ENCODE data around the gene PCNX2. TPM values are rescaled to one million over a fixed set of nuclear protein-coding genes. Genes with fewer than 3 reads are reported as not detected.

Gene PCNX2
- total RNA-seq, 2 donors from 2014 or later, result 12.9 to 16.8 TPM

DNA sequence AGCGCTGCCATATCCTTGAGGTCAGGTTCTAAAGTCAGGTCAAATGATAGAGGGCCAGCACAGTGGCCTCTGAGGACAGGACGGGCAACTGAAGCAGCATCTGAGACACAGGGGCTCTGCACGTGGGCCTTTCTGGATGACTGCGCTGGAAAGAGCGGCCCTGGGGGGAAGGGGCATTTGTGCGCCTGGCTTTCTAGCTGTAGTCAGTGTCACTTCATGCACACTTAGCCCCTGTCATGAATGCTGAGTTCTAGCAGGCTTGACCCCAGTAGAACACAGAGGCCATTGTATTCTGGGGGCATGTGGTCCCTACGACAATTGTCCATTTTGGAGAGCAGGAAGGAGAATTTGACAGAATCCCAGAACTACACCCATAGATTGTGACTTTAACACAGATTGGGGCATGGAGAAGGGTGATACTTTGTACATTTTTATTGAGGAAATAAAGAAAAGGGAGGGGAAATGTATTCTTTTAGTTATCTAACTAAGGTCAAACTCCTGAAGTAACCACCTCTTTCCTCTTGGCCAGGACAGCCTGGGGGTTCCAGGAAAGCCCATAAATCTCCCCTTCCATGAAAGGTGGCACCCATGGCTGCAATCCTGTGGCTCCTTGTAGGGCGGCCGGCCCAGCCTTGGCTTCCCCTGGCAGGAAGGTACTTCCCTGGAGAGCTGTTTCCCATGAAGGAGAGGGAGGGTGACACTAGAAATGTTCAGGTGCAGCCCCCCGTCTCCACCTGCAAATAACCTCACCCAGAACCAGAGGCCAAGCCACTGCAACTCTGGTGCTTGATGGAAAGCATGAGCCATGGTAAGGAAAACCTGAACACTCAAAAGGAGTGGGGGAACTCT is 310.7 kb downstream of the PCNX2 start:
- intact Hi-C loops (cut with DNase I), result no loop called here
- no peak for DNase-seq (ENCODE audit: low spot score)

DNA sequence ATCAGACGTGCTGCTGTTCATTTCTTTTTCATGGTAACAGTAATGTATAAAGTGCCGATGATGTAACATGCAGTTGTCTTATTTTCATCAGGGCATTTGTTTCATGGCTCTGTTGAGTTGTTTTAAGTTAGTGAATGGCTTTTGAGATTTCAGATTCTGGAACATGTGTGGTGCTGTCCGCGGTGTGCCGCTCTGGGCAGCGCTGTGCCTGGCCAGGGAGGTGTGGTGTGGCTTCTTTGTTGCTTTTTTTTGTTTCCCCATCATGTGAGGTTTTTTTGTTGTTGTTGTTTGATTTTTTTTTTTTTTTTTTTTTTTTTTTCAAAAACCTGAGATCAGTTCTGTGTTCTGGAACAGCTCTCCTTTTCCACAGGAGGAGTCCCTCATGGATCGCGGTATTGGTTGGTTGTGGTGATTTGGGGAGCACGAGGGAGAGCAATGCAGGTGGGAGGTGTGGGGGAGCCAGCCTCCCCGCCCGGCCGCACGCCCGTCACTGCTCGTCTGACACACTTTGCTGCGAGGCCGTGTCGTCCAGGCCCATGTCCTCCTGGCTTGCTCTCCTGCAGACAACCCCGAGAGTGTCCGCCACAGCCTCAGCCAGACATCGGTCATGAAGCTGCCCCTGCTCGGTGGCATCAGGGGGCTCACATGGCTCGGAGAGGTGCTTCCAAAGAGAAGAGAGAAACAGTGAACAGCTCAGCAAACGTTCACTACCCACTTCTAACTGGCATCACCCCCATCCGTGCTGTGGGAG is 311.5 kb downstream of the PCNX2 start:
- DNase-seq (ENCODE audit: low spot score), result no peak
- intact Hi-C loops (cut with DNase I), result no loop called here

DNA sequence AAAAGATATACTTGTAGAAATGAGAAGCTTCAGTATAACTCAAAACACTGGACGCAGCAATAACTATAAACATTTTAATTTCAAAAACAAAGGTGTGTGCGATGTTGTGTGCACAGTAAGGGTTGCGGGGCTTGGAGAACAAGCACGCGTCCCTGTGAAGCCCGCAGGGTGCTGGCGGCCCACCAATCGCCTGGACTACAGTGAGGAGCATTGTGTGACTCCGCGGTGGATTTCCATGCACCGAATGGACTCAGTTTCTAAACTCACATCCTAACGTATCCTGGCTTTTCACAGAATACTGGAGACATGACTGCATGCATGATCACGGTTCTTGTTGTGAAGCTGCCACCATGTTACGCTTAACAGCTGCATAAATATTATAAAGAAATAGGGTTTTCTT is 312.1 kb downstream of the PCNX2 start:
- no peak for DNase-seq (ENCODE audit: low spot score)
- intact Hi-C loops (cut with DNase I), result no loop called here

DNA sequence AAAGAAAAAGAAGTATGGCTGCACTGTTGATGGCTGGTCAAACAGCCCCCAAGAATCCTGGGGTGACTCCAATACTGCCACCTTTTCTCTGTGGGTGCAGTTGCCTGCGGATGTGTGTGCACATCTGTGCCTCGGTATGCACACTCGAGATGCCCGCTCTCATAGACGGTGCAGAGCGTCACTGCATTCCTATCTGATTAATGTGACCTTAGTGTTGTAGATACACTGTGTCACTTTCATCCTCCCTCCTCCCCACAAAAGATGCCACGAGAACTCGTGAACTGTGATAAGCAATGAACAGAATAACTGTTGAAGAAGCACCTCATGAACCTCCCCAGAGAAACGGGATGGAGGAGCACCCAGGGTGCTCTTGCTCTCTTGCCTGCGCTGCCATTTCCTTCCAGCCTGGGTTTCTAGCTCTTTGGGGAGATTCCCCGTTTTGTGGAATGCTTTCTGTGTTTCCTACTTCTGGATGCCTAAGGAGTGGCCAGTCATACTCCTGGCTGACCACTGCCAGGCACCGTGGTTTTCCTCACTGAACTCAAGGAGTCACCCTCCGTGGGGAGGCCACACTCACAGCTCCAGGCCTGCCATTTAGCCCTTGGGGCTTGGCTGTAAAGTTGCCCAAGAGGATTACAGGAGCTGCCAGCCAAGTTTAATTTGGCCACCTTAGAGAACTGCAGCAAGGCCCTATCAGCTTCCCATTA is 313.1 kb downstream of the PCNX2 start:
- intact Hi-C loops (cut with DNase I), result no loop called here
- no peak for DNase-seq (ENCODE audit: low spot score)

DNA sequence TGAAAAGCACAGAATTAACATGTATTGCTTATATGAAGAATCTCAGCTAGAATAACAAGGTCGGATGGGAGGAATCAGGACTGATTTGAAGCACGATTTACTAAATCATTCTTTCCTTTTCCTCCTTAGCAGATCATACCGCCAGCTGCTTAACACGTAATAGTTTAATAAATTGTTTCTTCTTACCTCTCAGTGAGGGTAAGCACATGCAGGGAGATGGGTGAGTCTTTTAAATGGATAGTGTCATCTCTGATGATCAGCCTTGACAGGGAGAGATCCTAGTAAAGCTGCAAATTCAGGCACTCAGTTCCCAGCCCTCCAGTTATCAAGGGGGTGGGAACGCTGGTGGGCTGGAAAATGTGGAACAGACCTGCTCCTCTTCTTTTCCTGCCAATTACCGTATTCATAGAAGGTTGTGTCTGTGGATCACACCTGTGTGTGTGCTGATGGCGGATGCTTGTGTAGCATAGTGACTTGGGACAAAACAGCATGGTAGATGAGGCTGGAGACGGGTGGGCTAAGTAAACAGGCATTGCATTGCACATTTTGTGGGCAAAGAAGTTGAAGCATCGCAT is 314.5 kb downstream of the PCNX2 start:
- intact Hi-C loops (cut with DNase I), result no loop called here

DNA sequence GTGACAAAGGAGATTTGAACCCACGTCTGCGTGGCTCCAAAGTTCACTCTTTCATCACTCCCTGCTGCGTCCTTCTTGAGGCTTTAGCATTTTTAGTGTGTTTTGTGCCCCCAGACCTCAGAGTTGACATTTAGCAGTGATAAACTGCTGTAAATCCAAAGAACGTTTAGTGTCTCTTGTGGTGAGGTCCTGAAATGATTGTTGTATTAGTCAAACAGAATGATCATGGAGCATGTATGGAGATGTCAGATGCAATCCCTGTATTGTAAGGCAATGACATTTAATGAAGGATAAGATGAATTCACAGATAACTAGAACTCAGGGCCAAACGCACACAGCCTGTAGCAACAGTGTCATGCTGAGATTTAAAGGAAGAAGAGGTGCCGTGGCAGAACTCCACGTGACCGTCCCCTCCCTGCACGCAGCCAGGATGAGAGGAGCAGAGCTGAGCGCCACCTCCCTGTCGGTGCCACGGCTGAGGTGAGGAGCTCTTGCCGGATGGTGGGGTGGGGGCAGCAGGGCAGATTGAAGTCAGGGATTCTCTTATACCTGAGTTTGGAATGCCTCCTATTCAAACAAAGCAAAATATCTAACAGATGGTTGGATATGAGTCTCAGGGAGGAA is 315.1 kb downstream of the PCNX2 start:
- intact Hi-C loops (cut with DNase I), result no loop called here
- DNase-seq (ENCODE audit: low spot score), result no peak

More for the DNA sequence above, 314.5 kb downstream of the PCNX2 start:
- DNase-seq (ENCODE audit: low spot score), result no peak

DNA sequence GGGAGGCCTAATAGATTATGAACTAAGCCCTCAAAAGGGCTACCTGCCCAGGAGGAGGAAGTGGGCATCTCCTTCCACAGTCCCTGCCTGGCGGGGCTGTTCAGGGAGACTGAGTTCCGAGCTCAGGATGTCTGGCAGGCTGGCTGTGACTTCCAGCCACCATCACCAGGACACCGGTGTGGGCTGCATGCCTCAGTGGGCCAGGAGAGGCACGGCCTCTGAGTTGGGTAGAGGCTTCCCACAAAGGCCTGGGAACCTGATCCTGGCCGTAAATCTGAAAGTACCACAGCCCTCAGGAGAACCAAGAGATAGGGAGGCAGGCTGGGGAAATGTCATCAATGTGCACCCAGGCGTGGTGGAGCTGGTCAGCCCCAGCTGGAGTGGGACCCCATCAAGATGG is 316.0 kb downstream of the PCNX2 start:
- no peak for DNase-seq (ENCODE audit: low spot score)

DNA sequence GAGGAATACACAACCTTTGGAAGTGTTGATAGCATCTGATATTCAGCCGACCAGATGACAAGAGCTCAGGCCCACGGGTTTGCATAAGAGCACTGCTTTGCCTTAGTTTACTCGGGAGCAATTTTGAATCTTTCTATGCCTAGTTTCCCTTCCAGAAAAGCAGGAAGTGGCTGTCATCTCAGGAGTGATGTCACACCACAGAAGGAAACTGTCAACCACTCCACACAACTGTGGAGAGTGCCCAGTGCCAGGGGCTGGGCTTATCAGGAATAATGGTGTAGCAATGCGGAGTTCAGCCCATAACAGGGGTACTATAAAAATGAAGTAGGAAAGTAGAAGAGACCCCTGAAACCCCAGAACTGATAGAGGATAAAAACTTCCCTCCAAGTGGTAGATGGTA is 316.7 kb downstream of the PCNX2 start:
- intact Hi-C loops (cut with DNase I), result no loop called here
- DNase-seq (ENCODE audit: low spot score), result no peak

More for the DNA sequence above, 316.0 kb downstream of the PCNX2 start:
- intact Hi-C loops (cut with DNase I), result no loop called here

DNA sequence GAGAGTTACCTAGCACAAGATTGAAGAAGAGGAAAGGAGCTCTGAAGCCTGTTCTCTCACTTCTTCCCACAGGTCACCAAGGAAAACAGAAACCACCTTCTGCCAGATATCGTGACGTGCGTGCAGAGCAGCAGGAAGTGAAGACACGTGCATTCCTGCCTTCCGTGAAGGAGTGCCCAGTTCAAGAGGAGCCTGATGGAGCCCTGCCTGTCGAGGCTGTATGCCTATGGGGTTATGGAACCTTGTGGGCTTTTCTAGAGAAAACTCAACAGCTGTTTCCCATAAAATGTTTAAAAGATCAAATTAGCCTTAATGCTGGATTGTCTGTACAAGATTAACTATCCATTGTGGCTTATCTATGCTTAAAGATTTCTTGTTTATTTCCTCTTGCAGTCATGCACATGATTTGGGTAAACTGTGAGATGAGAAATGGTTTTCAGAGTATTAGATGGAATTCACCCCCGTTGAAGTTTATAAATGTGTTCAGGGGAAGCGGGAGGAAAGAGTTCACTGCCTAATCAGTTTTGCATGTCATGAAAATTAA is 317.4 kb downstream of the PCNX2 start:
- DNase-seq (ENCODE audit: low spot score), result no peak
- intact Hi-C loops (cut with DNase I), result no loop called here

DNA sequence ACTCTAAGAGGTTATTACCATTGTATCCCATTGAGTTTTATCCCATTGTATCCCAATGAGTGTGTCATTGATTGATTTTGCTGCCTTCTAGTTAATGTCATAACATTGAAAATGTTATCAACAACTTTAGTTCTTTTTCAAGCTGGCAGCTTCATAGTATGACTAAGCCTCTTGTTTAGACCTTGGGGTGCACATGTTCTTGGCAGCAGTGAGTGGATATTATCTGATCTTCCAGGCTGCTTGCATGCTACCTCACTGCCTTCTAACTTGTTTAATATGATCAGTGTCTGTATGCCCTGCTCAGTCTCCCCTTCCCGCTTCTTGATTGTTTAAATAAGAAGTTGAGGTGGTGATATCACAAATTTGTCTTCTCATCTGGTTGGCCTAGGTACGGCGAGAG is 320.6 kb downstream of the PCNX2 start:
- no peak for DNase-seq (ENCODE audit: low spot score)
- intact Hi-C loops (cut with DNase I), result no loop called here

DNA sequence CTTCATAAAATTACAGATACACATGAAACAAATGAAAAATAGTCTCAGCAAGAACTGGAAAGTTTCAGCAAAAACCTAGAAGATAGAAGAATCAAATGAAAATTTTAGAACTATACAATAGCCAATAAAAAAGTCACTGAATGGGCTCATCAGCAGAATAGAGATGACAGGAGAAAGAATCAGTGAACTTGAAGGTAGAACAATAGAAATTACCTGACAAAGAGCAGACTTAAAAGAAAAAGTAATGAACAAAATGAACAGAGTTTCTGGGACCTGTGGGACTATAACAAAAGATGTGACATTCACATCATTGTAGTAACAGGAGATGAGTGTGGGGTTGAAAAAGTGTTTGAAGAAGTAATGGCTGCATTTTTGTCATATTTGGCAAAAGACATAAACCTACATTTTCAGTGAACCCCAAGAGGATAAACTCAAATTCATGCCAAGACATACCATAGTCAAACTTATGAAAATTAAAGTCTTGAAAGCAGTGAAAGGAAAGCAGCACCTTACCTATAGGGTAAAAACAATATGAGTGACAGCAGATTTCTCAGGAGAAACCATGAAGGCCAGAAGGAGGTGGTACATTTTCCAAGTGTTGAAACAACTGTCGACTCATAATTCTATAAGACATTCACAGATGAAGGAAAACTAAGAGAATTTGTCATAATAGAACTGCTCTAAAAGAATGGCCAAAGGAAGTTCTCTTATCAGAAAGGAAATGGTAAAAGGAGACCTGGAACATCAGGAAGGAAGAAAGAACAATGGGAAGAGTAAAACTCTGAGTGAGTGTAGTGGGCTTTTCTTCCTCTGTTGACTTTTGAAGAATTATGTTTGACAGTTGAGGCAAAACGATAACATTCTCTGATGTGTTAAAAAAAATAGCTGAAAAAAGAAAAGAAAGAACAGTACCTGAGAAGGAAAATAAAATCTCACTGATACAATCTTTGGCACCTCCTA is 321.6 kb downstream of the PCNX2 start:
- no peak for DNase-seq (ENCODE audit: low spot score)
- intact Hi-C loops (cut with DNase I), result no loop called here

DNA sequence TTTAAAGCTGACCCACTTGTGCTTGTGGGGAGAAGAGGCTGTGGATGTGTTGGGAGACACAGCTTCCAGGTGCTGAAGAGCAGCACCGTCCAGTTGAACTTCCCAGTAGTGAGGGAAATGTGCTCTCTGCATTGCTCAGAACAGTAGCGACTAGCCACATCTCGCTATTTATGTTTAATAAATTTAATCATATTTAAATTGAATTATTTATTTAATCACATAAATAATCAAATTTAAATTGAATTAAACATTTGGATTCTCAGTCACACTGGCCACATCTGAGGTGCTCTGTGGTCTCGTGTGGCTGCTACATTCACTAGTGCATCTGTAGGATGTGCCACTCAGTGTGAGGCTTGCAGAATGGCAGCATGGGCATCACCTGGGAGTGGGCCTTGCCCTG is 325.0 kb downstream of the PCNX2 start:
- DNase-seq (ENCODE audit: low spot score), result no peak
- intact Hi-C loops (cut with DNase I), result no loop called here

DNA sequence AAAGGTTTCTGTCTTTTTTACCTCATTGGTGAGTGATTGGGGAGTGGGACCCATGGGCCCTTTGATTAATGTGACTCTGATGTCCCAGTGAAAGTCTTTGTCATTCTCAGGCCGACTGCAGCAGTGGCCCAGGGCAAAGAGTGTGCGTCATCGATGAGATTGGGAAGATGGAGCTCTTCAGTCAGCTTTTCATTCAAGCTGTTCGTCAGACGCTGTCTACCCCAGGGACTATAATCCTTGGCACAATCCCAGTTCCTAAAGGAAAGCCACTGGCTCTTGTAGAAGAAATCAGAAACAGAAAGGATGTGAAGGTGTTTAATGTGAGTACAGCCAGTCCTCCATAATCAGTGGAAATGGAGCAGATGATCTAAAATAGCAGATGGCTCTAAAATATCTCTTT is 325.7 kb downstream of the PCNX2 start:
- DNase-seq (ENCODE audit: low spot score), result no peak
- intact Hi-C loops (cut with DNase I), result no loop called here

DNA sequence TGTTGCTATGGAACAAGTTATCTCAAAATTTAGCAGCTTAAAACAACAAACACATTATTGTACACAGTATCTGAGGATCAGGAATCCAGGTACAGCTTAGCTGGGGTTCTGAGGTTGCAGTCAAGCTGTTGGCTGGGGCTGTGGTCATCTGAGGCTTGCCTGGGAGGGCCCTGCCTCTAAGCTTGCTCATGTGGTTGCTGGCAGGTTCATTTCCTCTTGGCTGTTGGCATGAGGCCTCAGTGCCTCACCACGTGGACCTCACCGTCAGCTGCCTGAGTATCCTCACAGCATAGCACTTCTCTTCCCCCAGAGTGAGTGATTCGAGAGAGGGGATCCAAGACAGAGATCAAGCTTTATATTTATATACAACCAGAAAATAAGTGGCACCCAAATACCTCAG is 326.6 kb downstream of the PCNX2 start:
- intact Hi-C loops (cut with DNase I), result no loop called here
- no peak for DNase-seq (ENCODE audit: low spot score)

DNA sequence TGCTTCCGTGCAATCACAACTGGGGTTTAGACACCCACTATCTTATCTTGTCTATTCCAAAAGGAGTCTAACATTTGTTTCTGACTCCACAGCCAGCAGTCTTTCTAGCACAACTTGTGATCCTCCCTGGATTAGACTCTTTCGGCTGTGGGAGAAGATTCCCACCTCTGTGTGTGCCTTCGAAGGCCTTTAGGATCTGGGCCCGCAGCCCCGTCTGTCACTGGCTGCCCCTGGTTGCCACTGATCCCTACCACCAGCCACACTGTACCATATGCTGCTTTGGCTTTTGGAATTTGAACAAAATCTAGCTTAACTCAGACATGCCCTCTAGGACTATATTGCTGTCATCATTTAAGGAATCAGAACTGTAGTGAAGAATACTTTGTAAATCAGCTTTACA is 327.1 kb downstream of the PCNX2 start:
- intact Hi-C loops (cut with DNase I), result no loop called here
- no peak for DNase-seq (ENCODE audit: low spot score)

DNA sequence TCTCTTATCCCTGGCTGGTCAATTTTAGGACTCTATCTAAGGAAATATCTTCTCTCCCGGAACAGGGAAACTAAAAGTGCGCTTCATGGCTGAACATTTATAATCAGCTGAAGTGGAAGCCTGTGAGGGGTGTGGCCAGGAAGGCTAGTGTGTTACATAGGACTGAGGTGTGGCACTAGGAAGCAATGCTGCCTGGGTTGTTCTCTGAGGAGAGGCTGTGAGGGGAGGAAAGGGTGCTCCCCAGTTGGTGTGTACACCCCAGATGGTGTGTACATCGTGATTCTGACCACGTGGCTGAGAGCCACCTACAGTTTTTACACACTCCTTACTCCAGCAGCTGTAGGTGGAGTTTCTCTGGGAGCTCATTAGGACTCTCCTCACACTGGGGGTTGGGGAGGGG is 328.9 kb downstream of the PCNX2 start:
- intact Hi-C loops (cut with DNase I), result no loop called here

DNA sequence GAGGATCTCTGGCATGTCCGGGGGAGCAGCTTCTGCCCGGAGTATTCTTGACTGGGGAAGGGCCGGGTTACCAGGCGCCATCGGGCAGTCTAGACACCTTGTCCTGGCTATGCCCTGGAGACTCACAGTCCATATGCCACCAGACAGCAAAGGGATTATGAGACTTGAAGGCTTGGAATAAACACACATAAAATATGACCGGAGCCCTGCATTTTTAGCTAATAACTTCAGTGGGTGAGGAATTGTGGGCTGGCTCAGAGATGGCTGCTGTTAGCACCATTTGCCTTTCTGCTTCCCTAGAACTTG is 329.7 kb downstream of the PCNX2 start:
- DNase-seq (ENCODE audit: low spot score), result no peak
- intact Hi-C loops (cut with DNase I), result no loop called here

More for the DNA sequence above, 328.9 kb downstream of the PCNX2 start:
- DNase-seq (ENCODE audit: low spot score), result no peak

Measured in posterior vena cava (tissue), 2 donors.